ENCODE measurements around the gene TBC1D9. TPM values are rescaled to one million over a fixed set of nuclear protein-coding genes. Genes with fewer than 3 reads are reported as not detected.
"Not testable (repeated sequence)": the region's sequence is repeated elsewhere in the genome, so short reads cannot be mapped to it uniquely, and the experiment has no call there.

Gene TBC1D9
- polyA plus RNA-seq, 3 donors, result 63.1 to 66.2 (median 64.6) TPM

DNA sequence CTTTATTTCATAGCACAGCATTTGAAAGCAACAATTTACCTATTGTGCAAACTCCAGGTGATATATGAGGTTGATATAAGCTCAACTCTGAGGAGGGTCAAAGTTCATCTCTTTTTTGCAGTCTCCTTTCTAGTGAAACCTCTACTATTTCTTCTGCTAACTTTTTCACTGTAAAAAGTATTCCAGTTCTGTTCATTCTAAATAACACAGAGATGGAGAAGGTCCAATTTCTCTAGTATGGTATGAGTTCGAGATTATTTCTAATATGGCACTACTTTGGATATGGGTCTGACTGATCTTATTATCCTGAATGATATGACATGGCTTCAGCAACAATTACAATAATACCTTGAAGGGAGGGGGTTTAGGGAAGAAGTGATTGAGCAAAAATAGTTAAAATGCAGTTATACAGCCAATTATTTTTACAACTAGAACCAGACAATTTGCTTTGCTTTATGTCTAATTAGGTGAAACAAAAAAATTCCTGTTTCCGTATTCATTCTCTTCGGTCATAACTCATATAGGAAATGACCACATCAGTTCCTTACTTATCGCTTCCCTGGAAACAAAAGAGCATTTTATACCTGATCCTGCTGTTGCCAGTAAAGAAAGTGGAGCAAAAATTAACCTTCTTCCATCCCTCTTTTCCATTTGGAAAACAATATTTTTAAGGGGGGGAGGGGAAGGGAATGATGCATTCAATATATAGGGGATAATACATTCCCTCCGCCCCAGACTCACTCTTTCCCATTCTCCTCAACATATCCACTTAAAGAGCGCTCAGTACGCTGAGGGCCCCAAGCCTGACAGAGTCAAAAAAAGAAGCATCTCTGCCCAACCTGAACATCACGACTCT, 1.0 kb downstream of the TBC1D9 start:
- peak in 2 of 3 donors; percentile 24 to 47 for DNase-seq (ENCODE audit: low read depth in 3 of 3, low spot score in 2 of 3)

DNA sequence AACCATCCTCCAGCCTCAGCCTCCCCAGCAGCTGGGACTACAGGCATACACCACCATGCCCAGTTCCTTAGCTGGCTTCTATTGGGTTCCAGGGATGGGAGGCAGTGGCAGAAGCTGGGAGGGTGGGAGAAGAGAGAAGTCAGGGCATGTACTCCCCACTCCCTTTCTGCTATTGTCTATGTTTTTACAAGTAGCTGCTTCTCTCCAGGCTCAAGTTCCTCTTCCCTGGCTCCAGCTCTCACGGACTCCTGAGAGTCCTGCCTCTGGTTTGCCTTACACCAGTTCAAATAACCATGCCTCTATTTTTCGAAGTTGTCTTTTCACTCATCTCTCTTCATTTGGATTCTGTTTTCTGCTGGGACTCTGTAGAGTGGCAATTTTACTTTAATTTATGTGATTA, 2.9 kb downstream of the TBC1D9 start:
- DNase-seq (ENCODE audit: low read depth in 3 of 3, low spot score in 2 of 3), result no peak

DNA sequence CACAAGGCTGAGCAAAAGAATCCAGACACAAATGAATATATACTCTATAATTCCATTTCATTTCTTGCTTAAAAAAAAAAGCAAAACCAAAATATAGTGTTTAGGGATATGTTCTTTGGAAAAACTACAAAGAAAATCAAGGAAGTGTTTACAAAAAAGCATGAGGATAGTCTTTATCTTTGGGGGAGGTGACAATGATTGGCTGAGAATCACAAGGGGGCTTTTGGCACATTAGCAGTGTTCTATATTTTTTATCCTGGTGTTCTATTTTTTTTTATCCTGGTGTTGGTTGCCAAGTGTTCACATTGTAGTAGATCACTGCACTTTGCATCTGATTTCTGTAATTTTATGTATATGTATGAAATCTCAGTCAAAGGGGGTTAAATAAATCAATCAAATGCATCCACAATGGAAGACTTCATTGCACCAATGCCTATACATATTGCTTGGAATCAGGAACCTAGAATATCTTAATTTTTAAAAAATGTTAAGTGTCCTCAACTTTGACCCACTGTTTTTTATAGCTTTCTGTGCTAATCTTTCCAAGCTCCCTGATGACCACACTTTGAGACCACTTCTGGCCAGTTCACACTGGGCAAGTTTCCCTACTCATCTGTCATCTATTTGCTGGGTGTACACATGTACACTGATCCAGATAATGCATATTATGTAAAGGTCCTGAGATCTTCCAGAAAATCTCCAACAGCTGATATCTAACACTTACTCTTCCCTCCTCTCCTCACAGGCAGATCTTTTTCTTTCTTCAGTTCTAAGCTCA, 3.7 kb downstream of the TBC1D9 start:
- no peak for DNase-seq (ENCODE audit: low read depth in 3 of 3, low spot score in 2 of 3)

DNA sequence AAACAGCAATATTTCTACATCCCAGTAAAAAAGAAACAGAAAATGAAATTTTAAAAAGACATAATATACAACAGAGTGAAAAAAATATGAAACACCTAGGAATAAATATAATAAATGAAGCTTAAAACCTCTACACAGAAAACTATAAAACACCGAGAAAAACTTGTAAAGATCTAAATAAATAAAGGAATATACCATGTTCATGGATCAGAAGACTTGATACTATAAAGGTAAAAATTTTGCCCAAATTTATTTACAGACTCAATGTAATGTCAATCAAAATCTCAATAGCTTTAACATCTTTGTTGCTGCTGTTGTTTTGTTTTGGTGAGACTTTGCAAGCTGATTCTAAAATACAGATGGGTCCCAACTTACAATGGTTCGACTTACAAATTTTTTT, 5.7 kb downstream of the TBC1D9 start:
- no peak for DNase-seq (ENCODE audit: low read depth in 3 of 3, low spot score in 2 of 3)

DNA sequence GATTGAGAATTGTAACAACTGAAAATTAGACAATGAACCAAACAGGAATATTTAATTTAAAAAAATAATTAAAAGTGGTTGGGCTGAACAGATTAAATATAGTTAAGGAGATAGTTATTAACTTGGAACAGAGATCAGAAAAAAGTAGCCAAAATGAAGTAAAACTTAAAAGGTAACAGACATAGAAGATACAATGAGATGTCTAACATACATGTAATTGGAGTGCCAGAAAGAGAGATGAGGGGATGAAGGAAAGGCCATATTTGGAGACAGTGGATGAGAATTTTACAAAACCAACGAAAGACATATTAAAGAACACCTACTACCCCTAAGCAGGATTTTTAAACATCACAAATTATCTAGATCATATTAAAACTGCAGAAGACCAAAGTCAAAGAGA, 8.0 kb downstream of the TBC1D9 start:
- DNase-seq (ENCODE audit: low read depth in 3 of 3, low spot score in 2 of 3), result no peak

DNA sequence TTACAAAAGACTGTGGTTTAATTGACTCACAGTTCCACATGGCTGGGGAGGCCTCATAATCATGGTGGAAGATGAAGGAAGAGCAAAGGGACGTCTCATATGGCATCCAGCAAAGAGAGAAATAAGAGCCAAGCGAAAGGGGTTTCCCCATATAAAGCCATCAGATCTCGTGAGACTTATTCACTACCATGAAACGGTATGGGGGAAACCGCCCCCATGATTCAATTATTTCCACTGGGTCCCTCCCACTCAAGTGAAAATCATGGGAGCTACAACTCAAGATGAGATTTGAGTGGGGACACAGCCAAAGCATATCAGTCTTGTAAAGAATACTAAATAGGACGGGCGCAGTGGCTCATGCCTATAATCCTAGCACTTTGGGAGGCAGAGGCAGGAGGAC, 9.6 kb downstream of the TBC1D9 start:
- DNase-seq (ENCODE audit: low read depth in 3 of 3, low spot score in 2 of 3), result not testable (repeated sequence)

DNA sequence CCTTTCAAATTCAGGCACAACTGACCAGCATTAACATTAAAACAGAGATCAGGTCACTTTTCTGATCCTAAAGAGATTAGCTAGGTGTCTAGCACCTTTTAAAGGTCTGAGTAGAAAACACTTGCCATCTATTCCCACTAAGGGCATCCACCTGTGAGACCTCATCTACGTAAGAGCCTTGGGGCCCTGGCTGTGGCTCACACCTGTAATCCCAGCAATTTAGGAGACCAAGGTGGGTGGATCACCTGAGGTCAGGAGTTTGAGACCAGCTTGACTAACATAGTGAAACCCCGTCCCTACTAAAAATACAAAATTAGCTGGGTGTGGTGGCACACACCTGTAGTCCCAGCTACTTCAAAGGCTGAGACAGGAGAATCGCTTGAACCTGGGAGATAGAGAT, 11.8 kb downstream of the TBC1D9 start:
- no peak for DNase-seq (ENCODE audit: low read depth in 3 of 3, low spot score in 2 of 3)

DNA sequence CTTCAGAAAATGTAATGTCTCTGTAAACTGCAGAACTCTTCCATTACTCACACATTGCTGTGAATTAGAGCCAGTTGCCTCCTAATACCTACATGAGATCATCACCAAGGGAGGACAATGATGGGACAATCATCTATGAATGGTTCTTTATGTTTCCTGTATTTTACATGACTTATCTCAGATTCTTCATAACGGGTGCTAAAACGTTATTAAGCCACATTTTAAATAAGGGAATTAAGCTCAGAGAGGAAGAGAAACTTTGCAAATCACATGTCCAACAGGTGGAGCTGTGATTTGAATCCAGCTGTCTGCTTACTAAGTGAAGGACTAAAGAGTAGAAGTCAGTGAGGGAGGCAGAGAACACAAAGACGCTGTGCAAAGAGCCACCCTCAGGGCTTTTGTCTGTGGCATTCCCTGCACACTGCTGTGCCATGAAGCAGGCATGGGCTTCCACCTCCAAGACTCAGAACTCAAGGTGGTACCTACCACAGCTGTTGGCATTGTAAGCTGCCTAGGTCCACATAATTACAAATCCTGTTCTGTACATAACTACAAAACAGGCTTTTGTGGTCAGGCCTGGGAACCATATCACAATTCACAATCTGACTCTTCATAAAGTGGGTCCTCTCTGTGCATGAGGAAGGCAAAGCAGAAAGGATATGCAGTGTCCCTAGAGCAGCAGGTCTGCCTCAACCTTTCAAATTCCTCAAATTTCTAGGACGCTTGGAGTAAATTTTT, 12.8 kb downstream of the TBC1D9 start:
- no peak for DNase-seq (ENCODE audit: low read depth in 3 of 3, low spot score in 2 of 3)

DNA sequence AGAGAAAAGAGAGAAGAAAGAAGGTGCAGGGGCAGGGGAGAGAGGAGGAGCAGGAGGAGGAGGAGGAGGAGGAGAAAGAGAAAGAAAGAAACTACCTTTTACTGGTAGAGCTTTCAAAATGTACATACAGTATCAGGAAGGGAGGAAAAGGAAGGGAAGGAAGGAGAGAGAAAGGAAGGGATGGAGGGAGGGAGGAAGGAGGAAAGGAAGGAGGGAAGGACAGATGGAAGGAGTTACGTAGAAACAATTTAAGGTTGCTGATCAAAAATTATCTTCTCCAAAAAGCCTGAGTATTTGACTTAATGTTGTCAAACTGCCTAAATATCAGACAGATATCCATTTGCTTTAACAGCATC, 13.4 kb downstream of the TBC1D9 start:
- no peak for DNase-seq (ENCODE audit: low read depth in 3 of 3, low spot score in 2 of 3)

DNA sequence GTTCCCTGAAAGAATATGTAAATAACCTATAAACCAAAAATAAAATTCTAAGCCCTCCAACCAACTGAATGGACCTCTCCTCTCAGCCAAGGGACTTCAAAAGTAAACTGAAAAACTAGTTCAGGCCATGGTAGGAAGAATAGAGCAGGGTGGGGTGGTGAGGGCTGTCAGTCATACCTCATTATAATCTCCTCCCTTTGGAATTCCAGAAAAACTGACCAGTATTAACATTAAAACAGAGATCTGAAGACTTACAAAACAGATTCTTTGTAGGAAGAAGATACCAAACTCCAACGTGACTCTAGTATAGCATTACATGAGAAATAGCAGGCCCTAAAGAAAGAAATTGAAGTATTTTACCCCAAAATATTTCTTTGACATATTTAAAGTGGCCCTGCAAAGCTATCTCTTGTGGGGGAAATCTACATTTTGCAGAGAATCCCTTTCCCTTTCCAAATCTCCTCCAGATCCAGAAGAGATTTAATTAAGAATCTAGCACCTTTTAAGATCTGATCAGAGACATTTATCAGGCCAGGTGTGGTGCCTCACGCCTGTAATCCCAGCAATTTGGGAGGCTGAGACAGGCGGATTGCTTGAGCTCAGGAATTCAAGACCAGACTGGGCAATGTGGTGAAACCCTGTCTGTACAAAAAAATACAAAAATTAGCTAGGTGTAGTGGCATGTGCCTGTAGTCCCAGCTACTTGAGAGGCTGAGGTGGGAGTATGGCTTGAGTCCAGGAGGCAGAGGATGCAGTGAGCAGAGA, 15.1 kb downstream of the TBC1D9 start:
- no peak for DNase-seq (ENCODE audit: low read depth in 3 of 3, low spot score in 2 of 3)

DNA sequence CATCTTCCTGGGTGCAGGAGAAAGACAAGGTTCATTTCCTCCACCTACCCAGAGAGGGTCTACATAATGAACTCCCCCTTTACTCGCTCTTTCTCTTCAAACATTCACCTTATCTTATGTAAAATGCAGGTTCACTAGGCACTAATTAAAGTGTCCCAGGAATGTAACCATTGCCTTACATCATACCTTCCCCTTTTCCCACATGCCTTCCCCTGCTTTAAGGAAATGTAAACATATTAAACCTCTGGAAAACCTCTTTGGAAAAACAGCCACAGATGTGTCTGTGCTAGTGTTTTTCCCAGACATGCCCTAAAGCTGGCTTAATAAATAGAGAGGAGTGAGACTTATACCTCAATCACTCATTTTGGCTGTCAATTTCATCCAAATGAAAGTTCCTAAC, 15.8 kb downstream of the TBC1D9 start:
- no peak for DNase-seq (ENCODE audit: low read depth in 3 of 3, low spot score in 2 of 3)

DNA sequence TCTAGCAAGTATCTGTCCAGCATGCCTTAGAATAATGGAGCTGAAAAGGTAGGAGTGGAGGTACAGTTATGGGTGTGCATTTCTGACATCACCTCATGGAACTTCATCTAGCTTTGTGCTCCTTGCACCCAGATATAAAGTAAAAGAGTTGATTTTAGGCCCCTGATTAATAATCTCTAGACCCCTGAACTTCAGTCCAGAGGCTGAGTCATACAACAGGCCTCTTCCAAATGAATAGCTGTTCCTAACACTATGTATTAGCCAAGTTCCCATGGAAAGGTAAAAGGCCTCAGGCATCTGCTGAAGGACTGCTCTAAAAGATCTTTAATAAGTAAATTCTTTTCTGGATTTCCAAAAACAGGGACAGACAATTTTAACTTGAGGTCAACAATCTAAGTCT, 16.2 kb downstream of the TBC1D9 start:
- DNase-seq (ENCODE audit: low read depth in 3 of 3, low spot score in 2 of 3), result no peak

DNA sequence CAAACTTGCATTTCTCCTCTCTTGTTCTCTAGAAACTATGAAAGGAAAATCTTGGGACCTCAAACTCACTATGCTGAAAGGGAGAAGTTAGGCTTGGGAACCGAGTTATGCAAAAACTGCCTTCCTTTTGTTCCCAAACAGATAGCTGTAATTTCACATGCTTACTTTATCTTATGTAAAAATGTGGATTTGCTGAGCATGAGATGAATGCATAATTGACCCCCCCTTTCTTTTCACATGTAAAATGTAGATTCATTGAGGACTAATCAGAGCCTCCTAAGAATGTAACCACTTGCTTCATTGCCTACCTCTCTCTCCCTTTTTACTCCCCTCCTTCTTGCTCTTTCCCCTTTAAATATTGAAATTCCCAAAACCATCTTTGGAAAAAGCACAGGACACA, 18.0 kb downstream of the TBC1D9 start:
- DNase-seq (ENCODE audit: low read depth in 3 of 3, low spot score in 2 of 3), result no peak

DNA sequence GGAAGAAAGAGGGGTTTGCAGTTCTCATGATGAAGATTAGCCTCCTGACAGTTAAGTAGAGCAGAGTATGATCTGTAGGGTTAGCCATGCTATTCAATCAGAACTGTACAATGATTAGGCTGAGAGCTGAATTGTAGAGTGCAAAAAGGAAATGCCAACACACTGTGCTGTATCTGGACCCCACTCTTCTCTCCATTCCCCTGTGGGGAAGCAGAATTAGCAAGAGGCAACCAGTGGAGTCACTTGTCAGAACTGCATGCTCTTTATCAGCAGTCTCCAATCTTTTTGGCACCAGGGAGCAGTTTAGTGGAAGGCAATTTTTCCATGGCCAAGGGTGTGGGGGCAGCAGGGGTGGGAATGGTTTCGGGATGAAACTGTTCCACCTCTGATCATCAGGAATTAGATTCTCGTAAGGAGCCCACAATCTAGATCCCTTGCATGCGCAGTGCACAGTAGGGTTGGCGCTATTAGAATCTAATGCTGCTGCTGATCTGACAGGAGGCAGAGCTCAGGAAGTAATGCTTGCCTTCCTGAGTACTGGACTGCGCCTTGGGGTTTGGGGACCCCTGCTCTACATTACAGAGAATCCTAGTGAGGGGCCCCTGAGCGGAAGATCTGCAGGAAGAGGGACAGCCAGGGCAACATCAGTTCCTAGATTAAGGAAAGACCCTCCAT, 19.4 kb downstream of the TBC1D9 start:
- no peak for DNase-seq (ENCODE audit: low read depth in 3 of 3, low spot score in 2 of 3)

DNA sequence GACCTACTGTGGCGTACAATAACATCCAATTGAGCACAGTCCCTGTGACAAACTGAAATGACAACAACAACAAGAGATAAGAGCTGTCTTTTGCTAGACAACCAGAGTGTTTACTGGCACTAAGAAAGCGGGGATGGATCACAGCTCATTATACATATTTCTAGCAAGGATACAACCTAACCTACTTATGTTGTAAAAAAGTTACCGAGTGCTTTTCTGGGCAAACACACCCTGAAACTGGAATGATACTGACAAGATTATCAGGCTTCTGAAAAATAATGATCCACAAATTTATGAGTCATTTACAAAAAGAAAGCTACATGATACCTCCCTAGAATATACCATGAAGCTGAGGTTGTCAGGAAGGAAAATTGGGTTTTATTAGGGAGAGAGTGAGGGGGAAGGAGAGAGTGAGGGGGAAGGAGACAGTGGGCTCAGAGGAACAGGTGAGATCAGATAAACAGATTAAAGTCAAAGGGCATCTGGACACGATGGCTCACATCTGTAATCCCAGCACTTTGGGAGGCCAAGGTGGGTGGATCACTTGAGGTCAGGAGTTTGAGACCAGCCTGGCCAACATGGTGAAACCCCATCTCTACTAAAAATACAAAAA, 20.3 kb downstream of the TBC1D9 start:
- no peak for DNase-seq (ENCODE audit: low read depth in 3 of 3, low spot score in 2 of 3)

DNA sequence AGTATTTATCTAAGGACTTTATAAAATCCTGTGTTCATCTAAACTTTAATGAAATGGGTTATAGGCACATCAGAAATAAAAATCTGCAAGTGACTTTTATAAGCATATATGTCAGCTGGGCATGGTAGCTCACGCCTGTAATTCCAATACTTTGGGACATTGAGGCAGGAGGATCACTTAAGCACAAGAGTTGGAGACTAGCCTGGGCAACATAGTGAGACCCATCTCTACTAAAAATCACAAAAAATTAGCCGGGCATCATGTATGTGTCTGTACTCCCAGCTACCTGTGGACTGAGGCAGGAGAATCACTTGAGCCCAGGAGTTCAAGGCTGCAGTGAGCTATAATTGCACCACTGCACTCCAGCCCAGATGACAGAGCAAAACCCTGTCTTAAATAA, 20.9 kb downstream of the TBC1D9 start:
- no peak for DNase-seq (ENCODE audit: low read depth in 3 of 3, low spot score in 2 of 3)

DNA sequence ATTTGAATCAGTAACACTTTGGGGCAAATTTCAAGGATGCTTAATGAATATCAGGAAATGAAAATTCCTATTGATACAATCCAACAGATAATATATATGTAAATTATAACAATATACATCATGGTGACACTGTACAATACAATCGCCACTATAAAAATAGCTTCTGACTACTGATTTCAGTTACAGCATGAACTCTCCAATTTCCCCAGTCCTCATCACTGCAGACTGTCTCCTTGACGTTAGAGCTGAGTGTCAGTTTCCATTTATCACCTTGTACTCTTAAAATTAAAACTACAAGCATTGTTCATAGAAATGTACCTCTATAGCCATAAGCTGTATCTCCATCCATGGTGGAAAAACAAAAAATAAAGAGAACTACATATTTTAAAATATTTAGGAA, 23.4 kb downstream of the TBC1D9 start:
- no peak for DNase-seq (ENCODE audit: low read depth in 3 of 3, low spot score in 2 of 3)

DNA sequence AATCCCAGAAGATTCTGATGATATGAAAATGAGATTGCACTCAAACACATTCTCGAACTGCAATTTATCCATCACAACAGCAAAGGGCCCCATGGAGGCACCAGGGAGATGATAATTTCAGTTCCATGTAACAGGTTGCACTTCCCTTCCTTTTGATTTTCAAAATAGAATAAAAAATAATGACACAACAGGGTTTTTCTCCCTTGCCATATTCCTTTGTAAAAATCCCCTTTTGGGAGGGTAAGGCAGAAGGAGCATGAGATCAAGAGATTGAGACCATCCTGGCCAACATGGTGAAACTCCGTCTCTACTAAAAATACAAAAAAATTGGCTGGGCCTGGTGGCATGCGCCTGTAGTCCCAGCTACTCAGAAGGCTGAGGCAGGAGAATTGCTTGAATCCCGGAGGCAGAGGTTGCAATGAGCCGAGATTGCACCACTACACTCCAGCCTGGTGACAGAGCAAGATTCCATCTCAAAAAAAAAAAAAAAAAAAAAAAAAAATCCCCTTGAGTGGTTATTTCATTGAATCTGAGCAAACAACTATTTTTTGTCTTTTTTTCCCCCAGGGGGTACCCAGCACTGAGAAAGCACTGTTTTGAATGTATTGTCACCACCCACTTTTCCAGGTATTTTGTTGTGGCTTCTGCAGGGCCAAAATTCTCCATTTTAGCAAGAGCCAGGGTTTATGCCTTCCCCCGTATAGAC, 26.7 kb downstream of the TBC1D9 start:
- no peak for DNase-seq (ENCODE audit: low read depth in 3 of 3, low spot score in 2 of 3)

Data from right renal cortex interstitium (tissue), 3 donors.